Neural cell (in vitro differentiated cells): ENCODE measurements around the gene CTNNA2.

Experiments
- EP300 ChIP-seq: fragments of 450-650 bp; conservative IDR thresholded peaks from 2 replicates; pipeline ENCODE4 v1.6.1; 2014; ENCODE audit warnings: antibody characterized with exemption, mild to moderate bottlenecking, moderate library complexity; ENCODE audit not compliant: poor library complexity, severe bottlenecking
- EZH2 ChIP-seq: fragments of 200-600, 300-800 bp; shearing (Covaris generic), sonication (generic); IDR thresholded peaks from 2 replicates; pipeline ENCODE4 v1.6.1; 2014; ENCODE audit warnings: antibody characterized with exemption, low read length, borderline replicate concordance, mild to moderate bottlenecking; ENCODE audit not compliant: insufficient read depth, poor library complexity, severe bottlenecking
- SMC3 ChIP-seq: fragments of 450-650 bp; conservative IDR thresholded peaks from 2 replicates; pipeline ENCODE4 v1.6.1; 2014; ENCODE audit warnings: antibody characterized with exemption, mild to moderate bottlenecking, moderate library complexity; ENCODE audit not compliant: poor library complexity
- TF ChIP-seq, protein P1 (sequence below): fragments of 450-650 bp; IDR thresholded peaks from 2 replicates; pipeline ENCODE4 v1.5.1; 2014; ENCODE audit warnings: antibody characterized with exemption, mild to moderate bottlenecking, moderate library complexity; ENCODE audit not compliant: poor library complexity, severe bottlenecking

DNA sequence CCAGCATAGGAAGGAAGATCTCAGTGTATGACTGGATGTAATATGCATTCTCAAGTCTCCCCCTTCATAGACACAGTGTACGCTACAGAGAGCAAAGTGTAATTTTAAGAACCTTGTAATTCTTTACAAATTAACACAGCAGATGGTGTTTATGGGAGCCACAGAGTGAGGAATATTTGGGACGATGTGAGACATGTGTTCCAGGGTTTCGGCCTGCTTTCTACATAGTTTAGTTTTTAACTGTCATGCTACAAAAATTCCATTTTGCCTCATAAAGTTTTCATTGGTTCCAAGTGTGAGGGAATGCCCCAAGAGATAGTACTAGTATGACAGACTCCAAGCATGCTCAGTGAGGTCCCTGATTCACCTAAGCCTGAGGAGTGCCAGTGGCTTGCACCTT is 867.9 kb downstream of the CTNNA2 start:
- TF ChIP-seq, protein P1, sequence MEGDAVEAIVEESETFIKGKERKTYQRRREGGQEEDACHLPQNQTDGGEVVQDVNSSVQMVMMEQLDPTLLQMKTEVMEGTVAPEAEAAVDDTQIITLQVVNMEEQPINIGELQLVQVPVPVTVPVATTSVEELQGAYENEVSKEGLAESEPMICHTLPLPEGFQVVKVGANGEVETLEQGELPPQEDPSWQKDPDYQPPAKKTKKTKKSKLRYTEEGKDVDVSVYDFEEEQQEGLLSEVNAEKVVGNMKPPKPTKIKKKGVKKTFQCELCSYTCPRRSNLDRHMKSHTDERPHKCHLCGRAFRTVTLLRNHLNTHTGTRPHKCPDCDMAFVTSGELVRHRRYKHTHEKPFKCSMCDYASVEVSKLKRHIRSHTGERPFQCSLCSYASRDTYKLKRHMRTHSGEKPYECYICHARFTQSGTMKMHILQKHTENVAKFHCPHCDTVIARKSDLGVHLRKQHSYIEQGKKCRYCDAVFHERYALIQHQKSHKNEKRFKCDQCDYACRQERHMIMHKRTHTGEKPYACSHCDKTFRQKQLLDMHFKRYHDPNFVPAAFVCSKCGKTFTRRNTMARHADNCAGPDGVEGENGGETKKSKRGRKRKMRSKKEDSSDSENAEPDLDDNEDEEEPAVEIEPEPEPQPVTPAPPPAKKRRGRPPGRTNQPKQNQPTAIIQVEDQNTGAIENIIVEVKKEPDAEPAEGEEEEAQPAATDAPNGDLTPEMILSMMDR, result no peak
- TF ChIP-seq SMC3 (no peak), EP300 (no peak), EZH2 (no peak)
